Endothelial cell of umbilical vein (primary cell): ENCODE results near the gene ADARB1.

Source experiments
- CTCF ChIP-seq, 2 donors: IDR thresholded peaks; 1 replicate in 1 of 2; 2 replicates in 1 of 2; pipeline ENCODE4 v1.5.1; 2011; ENCODE audit warnings: low read length in 2 of 2, mild to moderate bottlenecking in 2 of 2, moderate library complexity in 2 of 2, control low read depth in 1 of 2, inconsistent platforms in 1 of 2, low read depth in 1 of 2; ENCODE audit not compliant: insufficient read depth in 1 of 2; ENCODE audit errors: extremely low read depth in 1 of 2
- EZH2 ChIP-seq: IDR thresholded peaks from 2 replicates; pipeline ENCODE4 v1.6.1; 2012; ENCODE audit warnings: borderline replicate concordance, low read depth, mild to moderate bottlenecking, moderate library complexity, low read length, inconsistent platforms; ENCODE audit not compliant: severe bottlenecking
- POLR2A ChIP-seq: IDR thresholded peaks from 2 replicates; pipeline ENCODE4 v1.6.1; 2012; ENCODE audit warnings: low read depth, mild to moderate bottlenecking, control low read depth, low read length
- POLR2AphosphoS5 ChIP-seq: IDR thresholded peaks from 2 replicates; pipeline ENCODE4 v1.6.1; 2012; ENCODE audit warnings: low read depth, mild to moderate bottlenecking, control low read depth, low read length, moderate library complexity; ENCODE audit not compliant: insufficient read depth

GRCh38 chr21:45220071-45220481 lies 145.7 kb downstream of the ADARB1 start:
- TF ChIP-seq CTCF (IDR thresholded peaks at IDR 0.05; ENCODE audit: extremely low read depth in 1 of 2, insufficient read depth in 1 of 2, low read depth in 1 of 2, low read length in 2 of 2) (no peak), POLR2A (no peak), EZH2 (no peak), POLR2AphosphoS5 (no peak)
